Germinal center (tissue), 1 donor: ENCODE results near the gene NR6A1.

ENCODE experiments used
- DNase-seq: peaks from one replicate; pipeline ENCODE4 v3.0.0; 2012; ENCODE audit warnings: mixed read lengths, low spot score

NR6A1 gene

DNA sequence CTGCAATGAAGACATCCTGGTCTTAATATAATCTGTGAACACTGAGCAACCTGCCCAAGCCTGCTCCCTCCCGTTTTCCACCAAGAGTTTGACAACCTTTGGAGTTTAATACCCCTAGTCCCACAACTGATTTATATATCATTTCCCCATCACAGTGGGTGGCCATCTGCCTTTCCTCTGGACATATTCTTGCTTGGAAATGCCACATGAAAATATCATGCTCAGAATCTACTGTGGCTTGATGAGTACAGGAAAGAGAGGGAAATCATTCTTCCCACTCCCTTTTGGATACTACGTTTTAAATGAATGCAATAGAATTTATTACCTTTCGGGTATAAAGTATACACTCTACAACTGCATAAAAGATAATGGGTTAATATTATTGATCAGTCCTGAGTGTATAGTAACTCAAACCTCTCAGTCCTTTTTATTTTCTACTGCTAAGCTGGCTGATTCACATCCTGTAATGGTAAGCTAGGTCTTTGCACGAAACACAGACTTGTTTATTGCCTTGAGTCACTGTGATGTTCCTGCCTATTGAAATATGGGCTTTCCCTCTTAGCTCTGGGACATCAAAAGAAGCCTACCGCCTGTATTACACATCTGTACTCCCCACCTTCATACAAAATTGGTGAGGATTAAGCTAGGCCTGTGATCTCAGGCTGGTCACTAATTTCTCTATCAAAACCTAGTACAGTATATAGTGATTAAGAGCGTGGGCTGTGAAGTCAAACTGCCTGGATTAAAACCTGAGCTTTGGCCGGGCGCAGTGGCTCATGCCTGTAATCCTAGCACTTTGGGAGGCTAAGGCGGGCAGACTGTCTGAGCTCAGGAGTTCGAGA lies 196.4 kb downstream of the NR6A1 start:
- DNase-seq = no peak

DNA sequence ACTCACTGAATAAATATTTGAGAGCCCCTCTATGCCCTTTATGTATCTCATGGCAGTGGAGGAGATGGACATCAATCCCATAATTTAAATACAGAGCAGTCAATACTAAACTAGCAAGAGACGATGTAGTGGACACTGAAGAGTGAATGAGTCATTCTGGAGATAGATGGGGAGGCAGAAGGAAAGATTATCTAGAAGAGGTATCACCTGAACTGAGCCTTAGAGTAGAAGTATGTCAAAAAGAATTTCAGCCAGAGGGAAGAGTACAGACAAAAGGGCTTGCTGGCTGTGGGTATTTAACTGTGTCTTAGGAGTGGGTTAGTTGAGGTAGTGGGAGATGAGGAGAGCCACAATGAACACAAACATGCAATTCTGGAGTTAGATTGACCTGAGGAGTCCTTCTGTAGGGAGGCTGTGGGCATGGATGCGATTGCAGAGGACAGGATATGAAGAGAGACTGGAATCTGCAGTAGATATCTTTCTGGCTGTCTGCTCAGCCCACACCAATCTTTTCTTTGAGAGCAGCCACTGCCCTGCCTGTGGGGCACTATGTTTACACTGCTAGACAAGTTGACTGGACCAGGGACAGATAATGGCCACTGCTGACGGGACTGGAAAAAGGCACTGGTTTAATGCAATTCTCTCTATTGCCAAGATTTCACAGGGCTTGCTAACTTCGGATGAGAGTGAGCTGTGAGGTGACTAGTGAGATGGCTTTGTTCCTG lies 200.0 kb downstream of the NR6A1 start:
- DNase-seq = no peak

DNA sequence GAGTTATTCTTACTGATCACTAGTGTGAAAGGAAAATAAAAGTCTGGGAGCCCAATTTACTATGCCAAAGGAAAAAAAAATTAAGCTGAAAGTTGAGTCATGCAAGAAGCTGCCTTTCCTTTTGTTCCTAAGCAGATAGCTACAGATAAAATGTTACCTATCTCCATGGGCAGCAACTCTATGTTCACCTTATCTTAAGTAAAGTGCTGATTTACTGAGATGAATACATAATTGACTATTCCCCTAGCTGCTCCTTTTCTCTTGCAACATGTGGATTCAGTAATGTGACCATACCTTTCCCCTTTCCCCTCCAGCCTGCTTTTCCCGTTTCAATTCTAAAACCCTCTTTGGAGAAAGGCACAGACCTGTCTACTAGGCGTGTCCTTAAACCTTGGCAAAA lies 201.2 kb downstream of the NR6A1 start:
- no peak for DNase-seq

DNA sequence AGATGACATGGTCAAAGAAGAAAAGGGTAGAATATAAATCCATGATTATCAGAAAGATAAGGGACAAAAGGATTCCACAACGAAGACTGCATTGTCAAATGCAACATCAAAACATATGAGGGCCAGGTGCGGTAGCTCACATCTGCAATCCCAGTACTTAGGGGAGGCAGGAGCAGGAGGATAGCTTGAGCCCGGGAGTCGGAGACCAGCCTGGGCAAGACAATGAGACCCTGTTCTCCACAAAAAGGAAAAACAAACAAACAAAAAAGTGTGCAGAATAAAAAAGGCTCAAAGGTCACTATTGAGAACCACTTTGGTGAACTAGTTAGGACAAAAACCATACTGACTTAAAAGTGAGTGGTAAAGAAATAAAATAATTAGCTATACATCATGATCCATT lies 203.7 kb downstream of the NR6A1 start:
- no peak for DNase-seq

DNA sequence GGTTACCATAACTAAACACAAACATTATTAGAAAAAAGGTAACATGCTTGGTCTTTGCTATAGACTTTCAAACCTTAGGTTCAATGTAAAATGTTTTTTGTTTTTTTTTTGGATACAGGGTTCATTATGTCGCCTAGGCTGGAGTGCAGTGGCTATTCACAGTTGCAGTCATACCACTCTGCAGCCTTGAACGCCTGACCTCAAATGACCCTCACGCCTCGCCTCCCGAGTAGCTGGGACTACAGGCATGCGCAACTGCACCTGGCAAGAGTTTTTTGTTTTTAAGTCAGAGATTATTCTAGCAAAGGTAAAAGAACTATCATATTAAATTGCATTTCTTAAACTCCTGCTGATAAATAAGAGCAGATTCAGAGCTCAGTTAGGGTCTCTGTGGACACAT lies 208.8 kb downstream of the NR6A1 start:
- no peak for DNase-seq

DNA sequence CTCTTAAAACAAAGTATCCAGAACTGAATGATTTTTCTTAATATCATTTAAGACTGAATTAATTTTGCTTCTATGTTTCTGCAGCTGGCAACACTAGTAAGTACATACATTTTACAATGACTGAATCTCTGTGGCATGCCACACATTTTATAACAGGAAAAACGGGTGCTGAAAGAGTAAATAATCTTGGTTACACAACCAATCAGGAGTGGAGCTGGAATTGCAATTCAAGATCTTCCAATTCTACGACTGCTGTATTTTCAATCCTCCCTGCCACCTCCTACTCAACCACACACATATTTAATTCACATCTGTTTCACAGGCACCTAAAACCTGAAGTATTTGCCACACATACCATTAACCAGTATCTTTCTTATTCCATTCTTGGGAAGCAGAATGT lies 211.2 kb downstream of the NR6A1 start:
- DNase-seq = no peak

DNA sequence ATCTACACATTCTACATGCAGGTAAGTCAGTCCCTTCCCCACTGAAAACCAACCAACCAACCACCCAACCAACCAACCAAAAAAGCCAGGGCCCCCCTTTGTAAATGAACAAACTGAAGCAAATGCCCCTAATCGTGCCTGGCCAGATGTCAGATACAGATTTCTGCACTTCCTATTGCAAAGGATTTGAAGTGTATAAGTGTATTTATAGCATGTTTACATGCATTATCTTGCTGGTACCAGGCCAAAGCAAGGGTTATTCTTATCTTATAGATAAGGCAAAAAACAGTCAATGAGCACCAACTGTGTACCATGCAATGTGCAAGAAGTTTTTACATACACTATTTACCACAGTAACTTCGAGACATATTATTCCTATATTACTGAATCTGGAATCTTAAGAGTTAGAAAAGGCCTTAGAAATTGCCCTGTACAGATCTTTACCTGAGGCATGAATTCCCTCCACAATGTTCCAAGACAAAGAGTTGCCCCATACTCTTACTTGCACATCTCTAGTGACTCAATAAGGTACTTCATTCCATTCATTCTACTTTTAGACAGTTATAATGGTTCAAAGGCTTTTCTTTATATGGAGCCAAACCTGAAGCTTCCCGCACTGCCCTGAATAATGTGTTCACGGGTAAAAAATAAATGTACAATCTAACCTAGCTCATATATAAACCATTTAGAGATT lies 212.2 kb downstream of the NR6A1 start:
- no peak for DNase-seq

DNA sequence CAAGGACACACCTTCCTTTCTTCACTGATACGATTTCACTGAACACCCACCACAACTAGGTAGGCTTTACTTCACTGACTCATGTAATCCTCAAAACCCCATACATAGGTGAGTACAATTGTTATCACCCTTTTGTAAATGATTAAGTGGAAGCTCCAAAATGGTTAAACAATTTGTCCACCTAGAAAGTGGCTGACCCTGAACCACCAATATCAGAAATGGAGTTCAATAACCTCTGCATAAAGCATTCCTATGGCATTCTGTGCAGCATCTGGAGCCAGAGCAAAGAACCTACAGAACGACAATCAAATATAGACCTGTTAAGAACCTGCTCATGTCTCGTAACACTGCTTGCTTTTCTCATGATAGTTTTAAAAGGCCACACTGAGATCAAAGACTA lies 213.2 kb downstream of the NR6A1 start:
- no peak for DNase-seq

DNA sequence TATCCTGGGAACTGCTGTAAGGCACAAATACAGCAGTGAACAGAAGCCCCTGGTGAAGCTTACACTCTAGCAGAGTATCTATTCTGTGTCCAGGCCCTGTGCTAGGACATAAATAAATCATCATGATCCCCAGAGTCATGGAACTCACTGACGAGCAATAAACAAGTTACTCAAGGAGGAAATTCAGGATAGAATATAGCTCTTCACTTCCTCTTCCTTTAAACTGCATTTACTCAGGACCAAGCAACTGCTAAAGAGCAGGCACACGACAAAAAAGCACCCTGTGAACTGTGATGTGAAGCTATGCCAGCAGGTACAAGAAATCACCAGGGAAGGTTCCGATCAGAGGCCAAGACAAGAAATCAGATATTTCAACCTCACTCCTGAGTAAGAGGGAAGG lies 216.1 kb downstream of the NR6A1 start:
- no peak for DNase-seq

DNA sequence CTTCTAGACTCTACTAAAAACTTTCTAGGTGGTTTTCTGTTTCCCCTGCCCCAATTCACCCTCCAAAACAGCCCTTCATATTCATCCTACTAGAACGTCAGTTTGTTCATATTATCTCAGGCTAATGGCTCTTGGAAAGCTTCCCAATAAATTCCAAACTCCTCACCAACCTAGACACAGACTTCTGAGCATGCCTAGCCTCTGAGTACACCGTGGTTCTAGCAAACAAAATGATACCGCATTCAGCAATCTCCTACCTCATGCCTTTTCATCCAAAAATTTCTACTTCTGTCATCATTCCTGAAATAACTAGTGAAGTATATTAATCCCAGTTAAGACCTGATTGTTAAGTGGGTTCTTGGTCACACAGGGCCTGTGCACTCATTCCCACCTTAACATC lies 217.4 kb downstream of the NR6A1 start:
- DNase-seq = no peak

DNA sequence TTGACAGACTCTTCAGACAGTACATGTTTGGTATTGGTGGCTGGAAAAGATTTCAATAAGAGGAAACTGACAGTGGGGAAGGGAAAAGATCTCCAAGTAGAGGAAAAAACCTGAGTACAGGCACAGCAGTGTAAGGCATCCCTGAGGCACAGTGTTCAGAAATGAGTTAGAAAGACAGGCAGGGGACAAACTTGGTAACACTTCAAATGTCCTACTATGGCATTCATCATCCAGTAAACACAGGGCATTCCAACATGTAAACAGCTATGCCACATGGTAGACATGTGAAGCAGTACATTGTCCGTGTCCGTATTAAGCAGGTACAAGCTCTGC lies 218.9 kb downstream of the NR6A1 start:
- no peak for DNase-seq

DNA sequence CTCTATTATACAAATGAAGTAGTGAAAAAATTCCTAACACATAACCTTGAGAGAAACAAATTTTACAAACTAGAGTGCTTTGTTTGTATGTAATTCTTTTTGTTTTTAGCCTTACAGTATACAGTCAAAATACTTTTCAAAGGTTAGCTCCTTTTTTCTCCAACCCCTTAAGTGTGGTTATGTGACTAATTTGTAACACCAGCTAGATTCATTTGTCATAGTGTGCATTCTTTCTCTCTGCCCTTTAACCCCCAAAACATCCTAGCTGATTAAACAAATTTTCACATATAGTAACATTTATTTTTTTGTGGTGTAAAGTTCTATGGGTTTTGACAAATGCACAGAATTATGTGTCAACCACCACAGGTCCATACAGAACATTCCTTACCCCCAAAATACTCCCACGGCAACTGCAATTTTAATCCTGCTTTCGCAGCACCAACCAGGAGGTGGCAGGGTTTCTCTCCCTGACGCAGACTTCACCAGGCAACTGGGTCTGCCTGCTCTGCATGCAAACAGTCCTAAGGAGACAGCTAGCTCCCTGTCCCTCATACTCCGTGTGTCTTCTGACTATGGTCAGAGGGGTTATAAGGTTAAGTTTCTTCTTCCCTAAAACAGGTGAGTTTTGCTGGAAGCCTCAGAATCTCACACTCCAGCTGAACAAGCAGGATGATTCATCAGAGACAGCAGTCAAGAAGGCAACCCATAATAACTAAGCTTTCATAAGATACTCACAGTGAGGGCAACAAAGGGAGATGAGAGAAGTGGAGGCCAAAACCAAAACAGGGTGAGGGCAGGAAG lies 219.4 kb downstream of the NR6A1 start:
- peak; percentile 25 for DNase-seq

DNA sequence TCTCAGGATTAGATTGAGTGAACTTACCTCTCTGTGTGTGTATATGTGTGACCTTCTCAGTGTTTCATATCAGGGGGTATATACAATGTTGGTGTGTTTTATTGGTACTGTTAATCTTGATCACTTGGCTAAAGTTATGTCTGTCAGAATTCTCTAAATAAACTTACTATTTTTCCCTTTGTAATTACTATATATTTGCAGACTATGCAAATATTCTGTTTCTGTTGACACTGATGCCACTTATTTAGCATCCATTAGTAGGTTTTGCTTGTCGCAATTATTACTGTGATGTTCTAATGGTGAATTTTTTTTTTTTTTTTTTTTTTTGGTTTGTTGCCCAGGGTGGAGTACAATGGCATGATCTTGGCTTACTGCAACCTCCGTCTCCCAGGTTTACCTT lies 221.0 kb downstream of the NR6A1 start:
- no peak for DNase-seq

DNA sequence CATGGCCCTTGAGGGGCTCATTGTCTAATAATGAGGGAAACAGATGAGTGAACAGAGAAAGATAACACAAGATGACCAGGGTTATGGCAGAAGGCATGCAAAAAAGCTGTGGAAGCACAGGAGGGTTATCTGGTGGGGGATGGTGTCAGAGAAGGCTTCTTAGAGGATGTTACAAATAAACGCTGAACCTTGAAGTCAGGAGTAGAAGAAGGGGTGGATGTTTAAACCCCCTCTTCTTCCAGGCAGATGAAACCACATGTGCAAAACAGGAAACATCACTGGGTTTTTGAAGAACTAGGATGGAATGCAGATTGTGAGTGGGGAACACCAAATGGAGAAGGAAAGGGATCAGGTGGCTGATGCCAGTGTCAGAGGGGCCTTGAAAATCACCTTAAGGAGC lies 222.1 kb downstream of the NR6A1 start:
- DNase-seq = no peak

DNA sequence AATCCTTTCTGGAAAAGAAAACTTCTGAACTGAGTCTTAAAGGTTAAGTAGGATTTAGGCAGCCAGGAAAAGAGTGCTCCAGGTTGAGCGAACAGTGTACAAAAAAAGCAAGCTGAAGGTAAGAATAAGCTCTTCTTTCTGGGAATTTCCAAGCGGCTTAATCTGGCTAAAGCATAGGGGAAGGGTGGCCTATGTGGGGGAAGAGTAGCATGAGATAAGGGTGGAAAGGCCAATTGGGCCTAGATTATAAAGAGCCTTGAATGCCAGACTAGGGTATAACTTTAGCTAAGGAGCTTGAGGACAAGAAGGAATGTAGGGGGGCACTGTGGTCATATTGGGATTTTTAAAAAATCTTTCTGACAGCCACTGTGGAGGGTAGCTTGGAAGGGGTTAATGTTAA lies 226.6 kb downstream of the NR6A1 start:
- DNase-seq = no peak

DNA sequence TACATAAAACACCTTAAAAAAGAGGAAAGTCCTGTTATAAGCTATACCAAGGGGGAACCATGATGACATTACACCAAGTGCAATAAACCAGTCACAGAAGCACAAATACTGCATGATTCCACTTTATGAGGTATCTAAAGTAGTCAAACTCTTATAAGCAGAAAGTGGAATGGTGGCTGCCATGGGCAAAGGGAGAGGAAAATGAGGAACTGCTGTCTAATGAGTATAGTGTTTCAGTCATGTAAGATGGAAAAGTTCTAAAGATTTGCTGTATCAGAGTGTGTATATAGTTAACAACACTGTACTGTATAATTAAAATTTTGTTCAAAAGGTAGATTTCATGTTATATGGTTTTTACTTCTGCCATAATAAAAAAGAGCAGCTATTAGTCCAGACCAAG lies 229.3 kb downstream of the NR6A1 start:
- no peak for DNase-seq

DNA sequence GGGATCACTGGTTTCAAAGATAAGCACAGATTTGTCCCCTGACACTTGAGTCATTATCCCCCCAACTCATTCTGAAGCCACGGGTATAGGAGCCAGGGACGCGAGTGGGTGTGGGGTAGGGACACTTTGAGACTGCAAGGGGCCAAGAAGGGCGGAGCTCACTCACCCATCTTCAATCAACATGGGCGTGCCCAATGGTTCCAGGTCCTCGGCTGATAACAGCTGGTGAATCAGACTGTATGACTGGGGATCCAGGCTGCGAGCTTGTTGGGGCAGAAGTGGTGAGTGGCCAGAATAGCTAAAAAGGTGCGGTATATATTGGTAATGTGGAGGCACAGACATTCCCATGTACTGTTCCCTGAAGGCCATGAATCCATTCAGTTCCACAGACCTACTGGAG lies 233.2 kb downstream of the NR6A1 start:
- DNase-seq = no peak

DNA sequence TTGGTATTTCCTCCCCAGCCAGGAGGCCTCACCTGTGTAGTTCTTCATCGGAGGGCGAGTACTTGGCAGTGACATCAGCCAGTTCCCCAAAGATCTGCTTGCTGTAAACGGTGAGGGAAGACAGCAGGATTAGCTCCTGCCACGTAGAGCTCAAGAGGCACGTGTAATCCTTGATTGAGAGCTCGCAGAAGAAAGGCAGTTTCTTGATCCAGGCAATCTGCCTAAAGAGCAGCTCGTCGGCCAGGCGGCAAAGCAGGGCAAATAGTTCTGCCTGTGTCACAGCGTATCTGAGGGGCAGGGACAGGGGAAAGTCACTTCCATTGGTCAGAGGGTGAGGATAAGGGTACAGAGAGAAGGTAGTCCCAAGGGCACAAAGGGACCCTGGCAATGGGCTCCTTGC lies 235.3 kb downstream of the NR6A1 start:
- no peak for DNase-seq

DNA sequence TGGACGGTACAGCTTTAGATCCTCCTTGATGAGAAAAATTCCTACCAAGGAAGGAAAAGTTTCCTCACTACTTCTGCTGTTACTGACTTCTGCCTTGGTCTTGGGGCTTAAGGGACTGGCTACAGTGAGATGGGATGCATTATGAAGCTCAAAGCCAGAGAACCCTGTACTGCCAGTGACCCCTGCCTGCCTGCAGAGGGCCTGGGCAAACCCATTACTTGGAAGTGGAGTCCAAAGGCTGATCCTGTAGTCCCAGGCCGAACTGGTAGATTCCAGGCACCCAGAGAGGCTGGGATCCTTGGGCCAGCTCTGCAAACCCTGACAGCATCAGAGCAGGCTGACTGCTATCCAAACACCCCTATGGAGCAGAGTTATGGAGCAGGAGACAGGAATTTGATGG lies 238.2 kb downstream of the NR6A1 start:
- DNase-seq = no peak

DNA sequence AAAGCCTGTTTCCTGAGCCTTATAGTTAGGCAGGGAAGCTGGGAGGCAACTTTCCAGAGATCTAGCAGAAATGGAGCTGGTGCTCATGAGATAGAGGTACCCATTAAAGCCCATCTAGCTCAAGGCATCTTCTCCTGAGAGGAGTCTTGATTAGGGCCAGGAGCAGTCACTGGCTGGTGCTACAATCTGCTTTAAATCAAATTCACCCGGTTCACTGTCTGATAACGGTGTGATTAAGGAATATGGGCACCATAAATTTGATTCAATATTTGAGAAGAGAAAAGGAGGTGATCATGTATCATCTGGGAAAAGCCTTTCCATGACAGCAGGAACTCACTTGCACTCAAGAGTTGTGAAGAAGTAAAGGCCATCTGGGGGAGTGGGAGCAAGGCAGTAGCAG lies 240.0 kb downstream of the NR6A1 start:
- DNase-seq = no peak

DNA sequence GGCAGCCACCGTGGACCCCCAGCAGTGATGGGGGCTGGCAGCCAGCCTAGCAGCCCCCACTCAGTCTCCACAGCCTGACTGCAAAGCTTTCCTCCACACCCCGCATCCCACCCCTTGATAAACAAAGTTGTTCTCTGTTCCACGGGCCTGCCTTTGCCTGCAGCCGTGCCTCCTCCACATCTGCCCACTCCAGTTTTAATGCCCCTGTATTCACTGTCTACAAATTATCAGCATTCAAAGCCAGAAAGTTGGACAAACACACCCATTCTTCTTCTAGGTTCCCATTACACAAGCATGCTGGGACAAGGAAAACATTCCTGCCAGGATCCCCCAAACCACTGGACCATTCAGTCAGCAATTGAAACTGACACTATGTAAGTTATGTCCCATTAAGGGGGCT lies 240.9 kb downstream of the NR6A1 start:
- DNase-seq = no peak

DNA sequence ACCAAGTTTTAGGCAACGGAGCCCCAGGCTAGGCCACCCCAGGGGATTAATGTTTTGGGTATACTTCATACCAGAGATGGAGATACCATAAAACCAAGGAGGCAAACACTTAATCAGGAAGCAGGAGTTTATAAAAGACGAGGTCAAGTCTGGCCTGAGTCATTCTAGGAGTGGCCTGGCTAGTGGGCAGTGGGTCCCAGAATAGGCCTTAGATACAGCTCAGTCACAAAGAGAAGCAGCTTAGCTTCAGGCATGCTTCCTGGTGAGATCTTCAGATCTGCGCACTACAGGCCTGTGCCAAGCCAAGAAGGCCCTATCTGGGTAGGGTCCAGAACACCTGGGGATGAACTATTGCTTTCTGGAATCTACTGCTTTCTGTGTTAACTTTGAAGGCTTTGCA lies 243.3 kb downstream of the NR6A1 start:
- DNase-seq = no peak
